ENCODE measurements around the gene NEO1.

Gene NEO1, protein sequence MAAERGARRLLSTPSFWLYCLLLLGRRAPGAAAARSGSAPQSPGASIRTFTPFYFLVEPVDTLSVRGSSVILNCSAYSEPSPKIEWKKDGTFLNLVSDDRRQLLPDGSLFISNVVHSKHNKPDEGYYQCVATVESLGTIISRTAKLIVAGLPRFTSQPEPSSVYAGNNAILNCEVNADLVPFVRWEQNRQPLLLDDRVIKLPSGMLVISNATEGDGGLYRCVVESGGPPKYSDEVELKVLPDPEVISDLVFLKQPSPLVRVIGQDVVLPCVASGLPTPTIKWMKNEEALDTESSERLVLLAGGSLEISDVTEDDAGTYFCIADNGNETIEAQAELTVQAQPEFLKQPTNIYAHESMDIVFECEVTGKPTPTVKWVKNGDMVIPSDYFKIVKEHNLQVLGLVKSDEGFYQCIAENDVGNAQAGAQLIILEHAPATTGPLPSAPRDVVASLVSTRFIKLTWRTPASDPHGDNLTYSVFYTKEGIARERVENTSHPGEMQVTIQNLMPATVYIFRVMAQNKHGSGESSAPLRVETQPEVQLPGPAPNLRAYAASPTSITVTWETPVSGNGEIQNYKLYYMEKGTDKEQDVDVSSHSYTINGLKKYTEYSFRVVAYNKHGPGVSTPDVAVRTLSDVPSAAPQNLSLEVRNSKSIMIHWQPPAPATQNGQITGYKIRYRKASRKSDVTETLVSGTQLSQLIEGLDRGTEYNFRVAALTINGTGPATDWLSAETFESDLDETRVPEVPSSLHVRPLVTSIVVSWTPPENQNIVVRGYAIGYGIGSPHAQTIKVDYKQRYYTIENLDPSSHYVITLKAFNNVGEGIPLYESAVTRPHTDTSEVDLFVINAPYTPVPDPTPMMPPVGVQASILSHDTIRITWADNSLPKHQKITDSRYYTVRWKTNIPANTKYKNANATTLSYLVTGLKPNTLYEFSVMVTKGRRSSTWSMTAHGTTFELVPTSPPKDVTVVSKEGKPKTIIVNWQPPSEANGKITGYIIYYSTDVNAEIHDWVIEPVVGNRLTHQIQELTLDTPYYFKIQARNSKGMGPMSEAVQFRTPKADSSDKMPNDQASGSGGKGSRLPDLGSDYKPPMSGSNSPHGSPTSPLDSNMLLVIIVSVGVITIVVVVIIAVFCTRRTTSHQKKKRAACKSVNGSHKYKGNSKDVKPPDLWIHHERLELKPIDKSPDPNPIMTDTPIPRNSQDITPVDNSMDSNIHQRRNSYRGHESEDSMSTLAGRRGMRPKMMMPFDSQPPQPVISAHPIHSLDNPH (N-terminal part only)

GRCh38 chr15:73051807-73052652, at the start of gene NEO1:
TSS of gene NEO1 (plus strand) at chr15:73052463. CDS start at chr15:73052676, 213 bp downstream.
- no peak for DNase-seq (ENCODE audit: low read depth)

DNA sequence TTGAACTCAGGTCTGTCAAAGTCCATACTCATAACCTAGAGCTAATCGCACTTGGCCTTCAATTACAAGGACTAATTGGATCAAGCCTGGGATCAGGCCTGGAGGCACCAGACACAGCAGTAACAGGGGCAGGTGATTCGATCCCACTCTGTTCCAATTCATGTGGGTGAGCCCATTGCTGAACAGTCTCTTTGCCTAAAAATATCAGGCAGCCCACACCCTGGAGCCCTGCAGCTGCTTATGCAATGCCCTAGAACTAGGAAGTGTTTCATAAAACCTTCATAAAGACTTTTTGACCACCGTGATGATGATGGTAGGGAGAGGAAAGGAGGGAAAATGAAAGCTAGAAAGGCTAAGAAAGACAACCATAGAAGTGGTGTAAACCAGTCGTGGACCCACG, 47.8 kb upstream of the NEO1 start:
- no peak for DNase-seq (ENCODE audit: low read depth)

DNA sequence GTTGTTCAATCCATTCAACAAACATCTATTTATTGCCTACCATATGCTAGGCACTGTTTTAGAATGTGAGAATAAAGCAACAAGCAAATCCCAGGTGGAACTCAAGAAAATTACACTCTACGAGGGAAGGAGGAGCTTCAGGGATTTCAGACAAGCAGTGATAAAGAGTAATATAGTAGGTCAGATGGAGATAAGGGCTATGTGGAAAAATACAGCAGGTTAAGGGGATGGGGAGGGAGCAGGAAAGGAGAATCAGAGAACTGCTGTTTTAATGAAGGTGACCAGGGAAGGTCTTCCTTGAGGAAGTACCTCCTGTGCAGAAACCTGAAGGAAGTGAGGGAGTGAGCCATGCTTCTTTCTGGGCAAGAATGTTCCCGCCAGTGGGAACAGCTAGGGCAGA, 47.2 kb upstream of the NEO1 start:
- DNase-seq (ENCODE audit: low read depth): no peak

DNA sequence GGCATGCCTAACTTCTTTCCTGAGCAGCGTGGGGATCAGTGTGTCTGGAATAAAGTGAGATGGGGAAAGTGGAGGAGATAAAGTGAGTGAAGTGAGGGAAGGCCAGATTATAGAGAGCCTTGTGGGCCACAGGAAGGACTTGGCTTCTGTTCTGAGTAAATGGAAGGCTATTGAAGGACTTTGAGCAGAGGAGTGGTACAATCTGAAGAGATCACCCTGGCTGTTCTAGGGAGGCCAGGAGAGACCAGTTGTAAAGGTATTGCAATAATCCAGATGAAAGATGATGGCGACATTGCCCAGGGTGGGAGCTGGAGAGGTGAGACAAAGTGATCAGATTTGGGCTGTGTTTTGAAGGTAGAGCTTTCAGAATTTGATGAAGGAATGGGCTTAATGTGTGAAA, 46.8 kb upstream of the NEO1 start:
- no peak for DNase-seq (ENCODE audit: low read depth)

GRCh38 chr15:73006523-73006922, 45.7 kb upstream of the NEO1 start:
- DNase-seq (ENCODE audit: low read depth): no peak

GRCh38 chr15:73009066-73010056, 42.9 kb upstream of the NEO1 start:
- DNase-seq (ENCODE audit: low read depth): no peak

DNA sequence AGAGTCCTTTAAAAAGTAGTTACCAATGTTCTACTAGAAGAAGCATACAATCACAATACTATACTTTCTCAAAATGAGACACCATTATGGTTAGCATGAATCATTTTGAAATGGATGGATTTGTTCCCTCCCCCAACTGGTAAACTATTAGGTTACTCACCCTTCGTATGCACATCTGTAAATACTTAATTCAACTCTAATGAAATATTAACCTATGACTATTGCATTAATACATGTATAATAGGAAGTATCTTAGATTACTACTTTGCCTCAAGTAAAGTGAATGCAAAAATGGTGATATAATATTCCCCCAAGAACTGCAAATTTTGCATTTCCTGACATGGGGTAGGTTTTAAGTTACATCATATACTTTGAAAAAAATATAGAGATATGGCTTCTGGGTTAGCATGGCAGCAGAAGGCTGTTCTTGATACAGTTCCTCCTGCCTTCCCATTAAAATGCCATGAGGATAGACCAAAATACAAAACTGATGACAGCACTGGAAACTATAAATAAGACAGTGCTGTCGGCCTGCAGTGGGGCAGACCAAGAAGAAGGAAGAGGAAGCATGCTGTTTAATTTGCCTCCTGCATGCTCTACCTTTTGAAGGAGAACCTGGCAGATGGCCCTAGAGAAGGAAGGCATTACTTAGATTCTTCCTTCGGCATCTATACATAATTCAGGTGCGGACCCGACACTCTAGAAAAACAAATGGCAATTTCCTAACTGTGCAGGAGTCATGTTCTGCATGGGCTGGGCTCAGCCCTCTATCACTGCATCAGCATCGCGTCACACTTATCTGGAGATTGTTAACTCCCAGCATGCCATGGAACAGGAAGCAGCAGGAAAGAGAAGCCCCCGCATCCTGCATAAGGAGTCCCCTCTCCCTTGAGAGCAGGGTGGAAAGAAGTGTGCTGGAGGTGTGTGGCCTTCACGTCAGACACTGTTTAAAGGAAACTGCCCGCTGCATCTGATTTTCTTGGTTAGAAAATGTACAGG, 41.8 kb upstream of the NEO1 start:
- no peak for DNase-seq (ENCODE audit: low read depth)

- DNase-seq (ENCODE audit: low read depth): no peak
These were observed 37.4 kb upstream of the NEO1 start for GRCh38 chr15:73014904-73015303.

GRCh38 chr15:73015493-73015892, 36.8 kb upstream of the NEO1 start:
- no peak for DNase-seq (ENCODE audit: low read depth)

DNA sequence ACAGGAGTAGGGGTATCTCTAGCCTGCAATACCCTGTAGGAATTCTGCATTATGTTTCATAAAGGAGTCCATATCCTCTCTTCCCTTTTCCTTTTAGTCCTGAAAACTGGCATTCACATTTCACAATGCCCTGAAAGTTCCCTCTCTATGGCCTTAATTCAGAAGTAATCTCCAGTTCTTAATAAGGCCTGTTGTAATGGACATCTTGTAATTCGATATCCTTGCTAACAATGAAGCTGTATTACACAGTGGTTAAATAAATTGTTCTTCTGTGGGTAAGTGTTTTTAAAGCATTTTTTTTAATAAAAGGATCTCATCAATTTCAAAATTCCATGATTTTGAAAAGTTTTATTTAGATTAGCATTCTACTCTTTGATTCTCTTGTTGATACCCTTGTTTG, 34.3 kb upstream of the NEO1 start:
- no peak for DNase-seq (ENCODE audit: low read depth)

DNA sequence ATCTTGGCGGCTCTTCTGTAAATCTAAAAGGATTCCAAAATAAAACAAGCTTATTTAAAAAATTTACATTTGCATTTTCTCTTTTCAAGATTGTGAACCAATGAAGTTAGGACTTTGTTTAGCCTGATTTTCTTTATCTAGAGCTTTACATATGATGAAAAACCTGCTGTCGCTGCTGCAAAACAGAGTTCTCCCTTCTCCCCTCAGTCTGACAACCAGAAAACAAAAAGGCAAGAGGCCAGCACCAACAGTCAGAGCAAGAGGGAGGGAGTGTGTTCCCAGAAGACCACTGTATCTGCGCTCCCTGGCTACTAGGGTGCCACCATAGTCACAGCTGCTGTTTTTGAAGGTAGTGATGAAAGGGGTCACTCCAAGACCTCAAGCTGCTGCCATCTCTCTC, 33.1 kb upstream of the NEO1 start:
- DNase-seq (ENCODE audit: low read depth): no peak

GRCh38 chr15:73019601-73020146, 32.6 kb upstream of the NEO1 start:
- no peak for DNase-seq (ENCODE audit: low read depth)

DNA sequence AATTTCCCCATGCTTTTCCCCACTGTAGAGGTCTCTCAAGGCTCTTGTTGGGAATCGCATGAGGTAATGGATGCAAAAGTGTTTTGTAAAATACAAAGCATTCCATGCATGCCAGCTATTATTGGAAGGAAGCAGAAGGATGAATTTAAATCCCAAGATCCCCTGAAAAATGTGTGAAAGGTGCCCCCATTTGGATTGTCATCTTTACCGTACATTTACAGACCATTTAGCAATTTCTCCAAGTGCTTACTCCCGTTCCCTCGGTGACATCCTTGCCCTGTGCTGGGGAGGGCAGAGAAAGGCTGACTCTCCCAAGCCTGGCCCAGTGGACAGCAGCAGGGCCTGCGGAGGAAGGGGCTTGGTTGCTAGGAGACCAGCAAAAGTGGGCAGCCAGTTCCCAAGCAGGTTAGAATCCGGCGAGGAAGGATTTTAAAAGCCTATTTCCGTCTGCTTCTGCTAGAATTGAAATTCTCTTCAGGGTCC, 31.1 kb upstream of the NEO1 start:
- DNase-seq (ENCODE audit: low read depth): no peak

- no peak for DNase-seq (ENCODE audit: low read depth)
These were observed 30.1 kb upstream of the NEO1 start for GRCh38 chr15:73022161-73022560.

DNA sequence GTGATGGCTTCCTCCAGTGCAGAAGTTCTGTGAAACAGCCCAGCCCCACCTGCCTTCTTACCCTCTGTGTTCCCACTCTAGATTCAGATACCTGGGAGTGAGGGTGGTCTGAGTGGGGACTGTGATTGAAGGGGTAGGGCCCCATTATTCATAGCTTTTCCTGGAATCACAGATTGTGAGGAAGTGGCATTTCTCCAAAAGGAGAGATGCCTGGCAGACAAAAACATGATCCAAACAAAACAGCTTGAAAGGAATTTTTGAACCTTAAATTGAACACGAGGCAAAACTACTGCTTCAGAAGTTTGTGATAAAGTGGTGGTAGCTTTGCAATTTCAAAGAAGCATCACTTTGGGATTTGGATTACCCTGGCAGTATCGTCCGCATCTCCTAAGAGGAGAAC, 29.2 kb upstream of the NEO1 start:
- DNase-seq (ENCODE audit: low read depth): no peak

- DNase-seq (ENCODE audit: low read depth): no peak
These were observed 28.1 kb upstream of the NEO1 start for GRCh38 chr15:73024168-73024567.

DNA sequence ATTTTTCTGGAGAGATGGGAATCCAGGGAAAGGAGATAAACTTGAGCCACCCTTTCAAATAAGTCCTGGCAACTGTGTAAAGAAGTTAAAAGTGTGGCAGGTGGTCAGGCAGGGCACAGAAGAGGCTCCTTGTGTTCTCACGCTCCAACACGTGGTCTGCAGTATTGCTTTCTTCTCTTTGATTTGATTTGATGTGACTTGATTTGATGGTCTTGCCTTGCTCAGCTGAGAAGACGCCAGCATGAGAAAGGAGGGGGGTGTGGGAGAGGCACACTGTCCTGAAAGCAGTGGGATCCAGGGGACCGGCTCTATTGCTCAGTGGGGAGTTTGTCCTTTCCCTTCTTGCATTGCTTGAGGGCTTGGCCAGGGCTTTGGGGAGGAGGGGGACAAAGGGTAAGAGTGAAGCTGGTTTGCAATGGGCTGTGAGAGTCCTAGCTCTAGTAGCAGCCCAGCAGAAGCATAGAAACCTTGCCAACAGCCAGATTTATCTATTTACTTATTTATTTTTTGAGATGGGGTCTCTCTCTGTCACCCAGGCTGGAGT, 25.7 kb upstream of the NEO1 start:
- no peak for DNase-seq (ENCODE audit: low read depth)

DNA sequence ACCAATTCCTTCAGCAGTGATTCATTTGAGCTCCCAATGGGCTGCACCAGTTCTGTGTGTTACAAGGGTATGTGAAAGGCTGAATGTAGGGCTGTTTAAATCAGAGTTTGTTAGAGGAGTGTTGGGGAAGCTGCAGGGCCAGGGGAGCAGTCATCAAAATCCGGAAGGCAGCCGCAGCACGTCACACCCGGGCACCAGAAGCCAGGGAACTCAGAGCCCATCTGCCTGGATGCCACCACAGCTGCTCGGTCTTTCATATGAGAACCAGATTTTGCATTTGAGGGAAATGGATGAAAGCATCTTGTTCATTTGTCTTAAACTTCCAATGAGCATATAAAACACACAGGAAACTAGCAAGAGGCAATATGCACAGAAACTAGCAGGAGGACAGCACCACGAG, 24.2 kb upstream of the NEO1 start:
- DNase-seq (ENCODE audit: low read depth): no peak

Measured in HS-5 (cell line).